ENCODE results near the gene ZCCHC4. TPM values are rescaled to one million over a fixed set of nuclear protein-coding genes. Genes with fewer than 3 reads are reported as not detected.
"Not testable (repeated sequence)": the region's sequence is repeated elsewhere in the genome, so short reads cannot be mapped to it uniquely, and the experiment has no call there.

The ZCCHC4 gene
- total and polyA plus RNA-seq, 3 donors from 2014 or later = 10.3 to 27.5 (median 27.3) TPM

GRCh38 chr4:25313201-25313895 is 774 bp downstream of the ZCCHC4 start:
- no peaks in the 10 kb centered on the region for H3K36me3 ChIP-seq (ENCODE audit: low read depth, missing control alignments)
- H3K9me3 ChIP-seq = no peaks in the 10 kb centered on the region
- WGBS, 2 donors = 16 to 21% methylated on average over 23 of the region's 23 CpGs
- no peaks in the 10 kb centered on the region for H3K27me3 ChIP-seq
- intact Hi-C loops (cut with DNase I; ENCODE audit: low total_unique reads) = no loop called here
- H3K27ac ChIP-seq = peak overlapping the region; percentile 71 to 74
- H3K4me1 ChIP-seq = peaks cover 12% of the 10 kb centered on the region
- H3K4me3 ChIP-seq = peak overlapping the region; percentile 68 to 80
- TF ChIP-seq POLR2A (IDR thresholded peaks at IDR 0.05) (no peak), CTCF (IDR thresholded peaks at IDR 0.05) (no peak)
- no peak for DNase-seq

- intact Hi-C loops (cut with DNase I; ENCODE audit: low total_unique reads) = no loop called here
- H3K4me1 ChIP-seq = peaks cover 3% of the 10 kb centered on the region
- no peak for DNase-seq
- H3K9me3 ChIP-seq = no peaks in the 10 kb centered on the region
- no peak overlapping the region for H3K4me3 ChIP-seq
- no peak overlapping the region for H3K27ac ChIP-seq
- 80 to 83% methylated on average over 2 of the region's 2 CpGs for WGBS, 2 donors
- H3K36me3 ChIP-seq (ENCODE audit: low read depth, missing control alignments) = no peaks in the 10 kb centered on the region
- TF ChIP-seq CTCF (IDR thresholded peaks at IDR 0.05) (no peak), POLR2A (IDR thresholded peaks at IDR 0.05) (no peak)
- H3K27me3 ChIP-seq = no peaks in the 10 kb centered on the region
Observed at GRCh38 chr4:25320336-25320735, 7.8 kb downstream of the ZCCHC4 start.

- Histone ChIP-seq H3K27ac (no peak overlapping the region), H3K27me3 (no peaks in the 10 kb centered on the region), H3K9me3 (no peaks in the 10 kb centered on the region), H3K36me3 (ENCODE audit: low read depth, missing control alignments) (no peaks in the 10 kb centered on the region), H3K4me3 (no peak overlapping the region), H3K4me1 (peaks cover 3% of the 10 kb centered on the region)
- DNase-seq = no peak
- WGBS, 2 donors = 70 to 82% methylated on average over 1 of the region's 1 CpG
- intact Hi-C loops (cut with DNase I; ENCODE audit: low total_unique reads) = no loop called here
- TF ChIP-seq CTCF (IDR thresholded peaks at IDR 0.05) = no peak
- no peak for TF ChIP-seq POLR2A (IDR thresholded peaks at IDR 0.05)
Observed at GRCh38 chr4:25320773-25321172, 8.2 kb downstream of the ZCCHC4 start.

- Histone ChIP-seq H3K9me3 (no peaks in the 10 kb centered on the region), H3K36me3 (ENCODE audit: low read depth, missing control alignments) (no peaks in the 10 kb centered on the region), H3K4me1 (peaks cover 3% of the 10 kb centered on the region), H3K27ac (no peak overlapping the region), H3K4me3 (no peak overlapping the region), H3K27me3 (no peaks in the 10 kb centered on the region)
- 91 to 92% methylated on average over 3 of the region's 3 CpGs for WGBS, 2 donors
- intact Hi-C loops (cut with DNase I; ENCODE audit: low total_unique reads) = no loop called here
- DNase-seq = no peak
- TF ChIP-seq CTCF (IDR thresholded peaks at IDR 0.05) (no peak), POLR2A (IDR thresholded peaks at IDR 0.05) (no peak)
Observed at GRCh38 chr4:25321703-25322102, 9.1 kb downstream of the ZCCHC4 start.

GRCh38 chr4:25328463-25328862 is 15.9 kb downstream of the ZCCHC4 start:
- 93 to 95% methylated on average over 3 of the region's 3 CpGs for WGBS, 2 donors
- H3K36me3 ChIP-seq (ENCODE audit: low read depth, missing control alignments); DNase-seq; H3K27ac ChIP-seq; H3K9me3 ChIP-seq; H3K4me3 ChIP-seq; H3K27me3 ChIP-seq; intact Hi-C loops (cut with DNase I; ENCODE audit: low total_unique reads): not testable (repeated sequence)
- peaks cover 16% of the 10 kb centered on the region for H3K4me1 ChIP-seq
